HG03196 (cell line): ENCODE measurements around the gene ITM2C.

ENCODE experiments used
- ATAC-seq: cut with Tn5 transposase; IDR thresholded peaks from one replicate; pipeline ENCODE4 v1.9.1; 2021; ENCODE audit not compliant: unreplicated experiment

ITM2C gene

DNA sequence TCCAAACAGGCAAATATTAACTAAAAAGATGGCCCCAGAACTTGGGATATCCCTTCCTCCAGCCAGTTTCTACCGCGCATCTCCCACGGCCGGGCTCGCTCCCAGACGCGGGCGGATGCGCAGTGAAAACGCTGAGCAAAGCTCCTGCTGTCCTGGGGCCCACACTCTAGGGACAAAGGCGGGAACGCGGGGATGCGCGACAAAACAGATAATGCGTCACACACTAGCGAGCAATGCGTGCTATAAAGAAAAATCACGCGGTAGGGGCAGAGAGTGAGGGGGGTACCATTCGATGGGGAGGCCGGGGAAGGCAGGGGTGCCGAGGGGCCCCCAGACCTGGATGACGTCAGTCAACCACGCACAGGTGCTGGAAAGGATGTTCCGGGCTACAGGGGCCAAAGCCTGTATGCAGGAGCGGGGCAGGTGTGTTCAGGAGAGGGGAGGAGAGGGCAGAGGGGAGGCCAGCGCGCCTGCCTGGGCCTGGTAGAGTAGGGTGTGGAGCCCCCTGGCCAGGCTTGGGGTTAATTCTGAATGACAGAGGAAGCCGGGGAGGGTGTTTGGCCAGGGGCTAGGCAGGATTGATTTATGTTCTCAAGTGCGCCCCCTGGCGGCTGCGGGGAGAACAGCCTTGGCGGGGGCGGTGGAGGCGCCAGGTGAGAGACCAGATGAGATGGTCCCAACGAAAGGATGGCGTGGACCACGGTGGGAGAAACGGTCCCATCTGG lies 14.9 kb upstream of the ITM2C start:
- no peak for ATAC-seq

DNA sequence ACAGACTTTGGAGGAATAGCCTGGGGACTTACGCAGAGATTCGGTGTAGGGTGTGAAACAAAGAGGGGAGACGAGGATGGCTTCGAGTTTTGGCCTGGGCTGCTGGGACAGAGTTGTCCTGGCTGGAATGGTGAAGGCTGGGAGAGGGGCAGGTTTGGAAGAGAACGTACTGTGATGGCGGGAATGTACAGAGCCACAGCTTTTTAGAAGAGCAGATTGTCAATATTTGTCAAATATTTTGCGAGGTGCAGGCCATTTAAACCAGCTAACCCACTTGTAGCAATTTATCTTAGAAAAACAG lies 14.4 kb upstream of the ITM2C start:
- ATAC-seq, result no peak

DNA sequence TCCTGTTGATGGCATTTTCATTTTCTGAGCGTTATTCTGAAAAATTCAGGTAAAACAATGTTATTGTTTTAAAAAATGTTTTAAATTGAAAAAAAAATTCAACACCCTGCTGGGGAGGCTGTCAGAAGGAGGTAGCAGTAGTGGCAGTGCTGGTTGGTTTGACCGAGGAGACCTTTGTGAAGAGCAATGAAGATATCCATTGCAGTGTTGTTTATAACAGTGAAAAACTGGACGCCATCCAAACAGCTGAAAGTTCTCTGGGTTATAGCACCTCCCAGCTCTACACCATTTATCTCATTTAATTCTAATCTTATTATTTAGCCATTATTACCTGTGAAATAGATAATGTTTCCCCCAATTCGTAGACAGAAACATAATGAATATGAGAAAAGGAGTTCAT lies 12.6 kb upstream of the ITM2C start:
- no peak for ATAC-seq

DNA sequence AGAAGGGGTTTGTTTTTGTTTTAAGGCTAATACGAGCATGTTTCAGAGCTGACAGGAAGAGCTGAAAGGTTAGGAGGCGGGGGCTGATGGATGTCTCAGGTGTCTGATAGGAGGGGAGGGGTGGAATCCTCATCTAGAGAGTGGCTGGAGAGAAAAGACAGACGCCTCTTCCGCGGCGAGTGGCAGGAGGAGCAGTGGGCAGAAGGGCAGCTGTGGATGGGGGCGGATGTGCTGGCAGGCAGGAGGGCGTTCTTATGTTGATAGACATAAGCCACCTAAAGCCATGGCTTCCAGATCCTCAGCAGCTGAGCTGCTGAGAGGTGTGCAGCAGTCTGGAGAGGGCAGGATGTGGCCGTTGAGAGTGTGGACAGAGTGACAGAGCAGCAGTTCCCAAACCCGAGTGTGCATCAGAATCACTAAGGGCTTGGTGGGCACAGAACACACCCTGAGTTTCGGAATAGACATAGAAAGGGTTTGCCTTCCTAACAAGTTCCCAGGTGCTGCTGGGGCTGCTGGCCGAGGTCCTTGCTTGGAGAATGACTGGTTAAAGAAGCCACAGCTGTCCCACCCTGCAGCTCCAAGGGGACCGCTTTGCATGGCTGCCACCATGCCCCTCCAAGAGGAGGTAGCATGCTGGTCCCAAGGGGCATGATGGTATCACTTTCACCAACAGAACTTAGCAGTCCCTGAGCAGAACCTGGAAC lies 3.0 kb upstream of the ITM2C start:
- no peak for ATAC-seq

DNA sequence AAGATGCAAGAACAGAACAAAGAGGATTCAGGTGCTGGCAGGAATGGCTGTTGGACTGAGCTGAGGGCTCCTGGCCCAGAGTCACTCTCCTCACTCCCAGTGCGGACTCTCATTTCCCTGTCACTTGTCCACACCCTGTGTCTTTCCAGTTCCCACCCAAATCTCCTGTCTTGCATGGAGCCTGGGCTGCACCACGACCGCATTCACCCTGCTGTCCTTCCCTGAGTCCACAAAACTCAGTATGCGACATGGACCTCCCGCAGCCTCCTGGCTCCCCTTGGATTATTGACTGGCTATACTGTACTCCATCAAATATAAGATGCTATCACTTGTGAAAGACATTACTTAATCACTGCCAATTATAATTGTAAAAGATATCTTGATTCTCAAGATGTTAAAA lies 2.5 kb upstream of the ITM2C start:
- ATAC-seq, result no peak

DNA sequence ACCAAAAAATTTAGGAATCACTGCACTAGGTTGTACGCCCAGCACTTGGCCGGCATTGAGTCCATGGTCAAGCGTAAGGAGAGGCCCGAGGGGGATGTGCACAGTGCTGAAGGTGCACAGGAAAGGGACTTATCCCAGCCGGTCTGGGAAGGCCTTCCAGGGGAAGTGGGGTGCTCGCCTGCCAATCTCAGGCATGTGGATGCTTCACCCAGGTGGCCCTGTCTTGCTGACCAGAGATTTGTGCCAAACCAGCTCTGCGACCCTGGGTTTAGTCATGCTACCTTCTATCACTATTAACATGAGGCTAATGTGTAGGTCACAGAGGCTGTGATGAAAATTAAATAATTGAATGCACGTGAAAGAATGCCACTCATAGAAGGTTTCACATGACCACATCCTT lies 1.7 kb upstream of the ITM2C start:
- ATAC-seq, result no peak

DNA sequence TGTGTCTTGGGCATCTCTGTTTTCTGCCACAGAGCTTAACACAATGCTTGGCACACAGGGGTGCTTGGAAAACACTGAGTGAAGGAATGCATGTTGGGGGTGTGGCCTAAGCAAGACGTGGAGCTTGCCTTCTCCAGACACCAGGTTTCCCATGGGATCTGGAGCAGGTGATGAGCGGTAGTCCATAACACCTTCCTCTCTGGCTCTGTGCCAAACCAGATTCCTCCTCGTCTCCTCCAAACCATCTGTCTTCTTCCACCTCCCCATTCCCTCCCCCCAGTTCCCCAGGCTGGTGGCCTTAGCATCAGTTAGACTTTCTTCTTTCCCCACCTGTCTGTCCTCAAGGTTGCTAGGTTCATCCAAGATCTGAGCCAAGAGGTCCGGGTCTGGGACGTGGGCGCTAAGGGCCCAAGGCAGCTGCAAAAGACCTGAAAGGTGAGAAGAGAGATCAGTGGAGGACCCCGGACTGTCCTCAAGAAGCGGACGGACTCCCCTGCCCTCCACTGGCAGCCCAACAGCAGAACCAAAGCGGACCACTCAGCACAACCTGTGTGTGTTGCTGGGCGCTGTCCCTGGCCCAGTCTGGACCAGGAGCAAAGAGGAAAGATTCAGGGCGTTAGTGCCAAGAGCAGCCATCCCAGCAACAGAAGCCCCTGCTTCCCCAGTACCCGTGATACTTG lies 1.2 kb upstream of the ITM2C start:
- no peak for ATAC-seq

DNA sequence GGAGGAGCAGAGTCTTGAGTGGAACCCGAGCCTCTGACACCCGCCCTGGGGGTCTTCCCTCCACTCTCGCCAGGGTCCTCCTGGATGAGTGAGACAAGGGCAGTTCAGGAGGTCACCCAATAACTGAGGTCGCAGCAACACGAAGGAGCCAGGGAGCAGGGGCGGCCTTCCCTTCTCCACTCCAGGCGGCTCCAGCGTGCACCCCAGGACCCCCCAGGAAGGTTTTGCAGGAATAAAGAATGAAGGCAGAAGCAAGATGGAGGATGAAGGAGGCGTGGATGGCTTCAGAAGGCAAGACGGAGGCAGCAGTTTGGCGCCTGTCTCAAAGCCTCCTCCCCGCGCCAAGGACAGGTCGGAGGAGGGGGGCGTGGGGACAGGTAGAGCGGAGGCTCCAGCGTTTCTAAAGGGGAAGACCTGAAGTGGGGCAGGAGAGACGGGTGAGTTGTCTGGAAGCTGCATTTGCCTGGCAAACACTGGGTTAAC lies 579 bp upstream of the ITM2C start:
- no peak for ATAC-seq

DNA sequence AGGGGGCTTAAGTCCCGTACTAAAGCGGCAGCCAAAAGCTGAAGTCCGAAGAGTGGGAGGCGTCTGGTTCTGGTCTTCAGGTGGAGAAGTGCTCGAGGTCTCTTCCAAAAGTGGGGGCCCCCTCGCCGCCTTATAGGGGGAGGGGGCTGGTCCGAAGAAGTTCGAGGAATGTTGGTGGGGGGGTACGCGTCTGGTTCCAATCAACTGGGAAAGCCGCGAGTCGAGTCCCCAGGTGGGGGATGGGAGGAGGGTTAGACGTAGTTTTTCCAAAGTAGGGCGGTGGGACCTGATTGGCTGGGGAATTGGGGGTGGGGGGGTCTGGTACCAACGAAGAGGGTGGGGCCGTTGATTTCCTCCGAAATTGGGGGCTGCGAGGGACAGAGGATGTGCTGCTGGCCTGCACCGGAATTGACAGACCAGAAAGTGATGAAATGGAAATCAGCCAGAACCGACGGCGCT lies 594 bp downstream of the ITM2C start:
- ATAC-seq, result no peak

DNA sequence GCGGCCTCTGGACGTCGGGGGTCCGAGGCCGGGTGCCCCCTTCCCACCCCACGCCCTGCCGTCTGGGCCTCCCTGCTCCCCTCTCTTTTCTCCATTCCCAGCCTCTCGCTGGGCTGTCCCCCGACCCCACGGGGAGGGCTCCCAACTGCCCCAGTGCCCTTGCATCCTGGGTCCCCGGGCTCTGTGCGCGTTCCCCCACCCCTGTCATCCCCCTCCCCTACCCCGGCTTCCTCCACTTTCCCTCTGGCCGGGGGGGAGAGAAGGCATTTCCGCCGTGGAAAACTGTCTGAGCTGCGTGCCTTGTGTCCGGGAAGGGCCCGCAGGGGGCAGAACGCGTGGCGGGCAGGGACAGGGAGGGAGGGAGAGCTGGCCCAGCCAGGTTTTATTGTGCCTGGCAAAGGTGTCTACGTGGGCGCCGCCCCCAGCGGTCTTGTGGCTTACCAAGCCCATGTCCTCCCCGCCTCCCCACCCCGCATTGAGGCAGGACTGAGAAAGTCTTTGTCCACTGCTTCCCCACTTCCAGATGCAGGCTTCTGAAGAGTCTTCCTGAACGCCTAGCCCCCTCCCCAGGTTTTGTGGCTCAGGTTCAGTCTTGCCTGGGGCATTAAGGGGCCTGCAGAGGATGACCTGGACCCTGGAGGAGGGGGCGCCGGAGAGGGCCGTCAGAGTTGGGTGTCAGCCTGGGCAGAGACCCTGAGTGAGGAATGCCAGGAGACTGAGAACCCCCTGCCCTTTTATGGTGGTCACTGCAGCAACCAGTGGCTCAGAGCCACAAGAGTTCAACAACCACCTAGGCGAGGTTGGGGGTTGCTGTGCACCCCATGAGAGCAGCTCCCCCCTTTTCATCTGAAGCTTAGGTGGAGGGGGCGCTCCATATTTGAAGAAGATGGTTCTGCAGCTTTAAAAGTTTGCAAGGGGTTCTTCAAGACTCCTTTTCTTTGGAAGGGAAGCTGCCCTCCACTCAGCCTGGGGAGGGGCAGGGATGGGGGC lies 1.3 kb downstream of the ITM2C start:
- ATAC-seq, result no peak

DNA sequence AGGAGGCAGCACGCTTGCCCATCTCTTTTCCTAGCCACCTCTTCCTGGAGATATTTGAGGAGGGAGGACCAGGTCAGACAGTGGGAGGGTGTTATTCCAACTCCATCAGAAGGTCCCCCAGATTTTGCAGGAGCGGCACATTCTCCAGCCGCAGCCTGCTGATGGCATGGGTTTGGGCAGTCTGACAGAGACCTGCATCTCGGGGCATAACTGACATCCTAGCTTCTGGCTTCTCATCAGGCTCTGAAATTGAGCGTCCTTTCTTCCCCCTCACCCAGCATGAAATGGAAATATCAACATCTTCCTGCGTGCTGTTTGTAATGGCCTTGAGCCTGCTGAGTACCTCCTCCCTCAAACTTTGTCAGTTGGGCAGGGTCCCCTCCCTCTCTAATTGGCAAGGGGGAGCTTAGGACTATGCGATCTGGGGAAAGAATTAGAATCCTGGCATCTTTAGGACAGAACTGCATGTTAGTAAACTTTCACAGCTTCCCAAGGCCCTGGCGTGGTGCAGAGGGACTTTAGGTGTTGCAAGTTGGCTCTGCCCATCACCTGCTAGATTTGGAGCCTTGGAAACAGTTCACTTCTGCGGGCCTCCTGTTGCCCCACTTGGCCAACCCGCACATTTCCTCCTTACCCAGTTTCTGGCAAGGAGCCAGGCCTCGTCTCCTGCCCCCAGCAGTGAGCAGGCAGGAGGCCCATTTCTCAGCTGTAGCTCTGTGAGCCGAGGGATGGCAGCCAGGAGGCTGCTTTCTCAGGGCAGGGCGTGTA lies 2.2 kb downstream of the ITM2C start:
- ATAC-seq, result no peak

DNA sequence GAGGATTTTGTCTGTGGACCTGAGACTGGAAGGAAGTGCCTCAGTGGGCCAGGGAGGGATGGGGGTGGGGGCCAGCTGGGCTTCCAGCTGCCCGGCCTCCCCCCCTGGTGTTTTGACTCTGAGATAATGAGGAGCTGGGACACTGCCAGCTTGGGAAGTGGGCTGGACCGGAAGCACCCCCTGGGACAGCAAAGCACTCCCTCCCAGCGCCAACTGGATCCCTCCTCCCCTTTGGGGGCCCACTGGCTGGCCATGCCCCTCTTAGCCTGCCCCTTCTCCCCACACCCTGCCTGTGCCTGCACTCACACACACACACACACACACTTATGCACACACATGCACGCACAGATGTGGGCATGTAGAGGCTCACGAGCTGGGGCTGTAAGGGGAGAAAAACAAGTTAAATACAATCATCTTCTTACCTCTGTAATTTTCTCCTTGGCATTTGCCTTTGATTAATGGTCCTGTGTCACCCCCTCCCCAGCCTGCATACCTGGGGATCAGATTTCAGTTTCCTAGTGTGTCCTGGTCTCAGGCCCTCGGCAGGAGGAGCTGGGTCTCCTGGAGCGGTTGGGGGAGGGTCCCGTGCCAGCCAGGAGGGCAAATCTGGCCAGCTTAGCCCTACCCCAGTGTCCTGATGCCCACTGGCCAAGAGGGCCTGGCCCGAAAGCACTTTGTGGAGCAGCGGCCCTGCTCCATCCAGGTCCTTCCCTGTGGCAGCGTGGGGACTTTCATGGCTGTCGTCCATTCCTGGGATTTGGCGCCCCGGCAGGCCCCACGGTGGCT lies 3.6 kb downstream of the ITM2C start:
- ATAC-seq, result no peak

DNA sequence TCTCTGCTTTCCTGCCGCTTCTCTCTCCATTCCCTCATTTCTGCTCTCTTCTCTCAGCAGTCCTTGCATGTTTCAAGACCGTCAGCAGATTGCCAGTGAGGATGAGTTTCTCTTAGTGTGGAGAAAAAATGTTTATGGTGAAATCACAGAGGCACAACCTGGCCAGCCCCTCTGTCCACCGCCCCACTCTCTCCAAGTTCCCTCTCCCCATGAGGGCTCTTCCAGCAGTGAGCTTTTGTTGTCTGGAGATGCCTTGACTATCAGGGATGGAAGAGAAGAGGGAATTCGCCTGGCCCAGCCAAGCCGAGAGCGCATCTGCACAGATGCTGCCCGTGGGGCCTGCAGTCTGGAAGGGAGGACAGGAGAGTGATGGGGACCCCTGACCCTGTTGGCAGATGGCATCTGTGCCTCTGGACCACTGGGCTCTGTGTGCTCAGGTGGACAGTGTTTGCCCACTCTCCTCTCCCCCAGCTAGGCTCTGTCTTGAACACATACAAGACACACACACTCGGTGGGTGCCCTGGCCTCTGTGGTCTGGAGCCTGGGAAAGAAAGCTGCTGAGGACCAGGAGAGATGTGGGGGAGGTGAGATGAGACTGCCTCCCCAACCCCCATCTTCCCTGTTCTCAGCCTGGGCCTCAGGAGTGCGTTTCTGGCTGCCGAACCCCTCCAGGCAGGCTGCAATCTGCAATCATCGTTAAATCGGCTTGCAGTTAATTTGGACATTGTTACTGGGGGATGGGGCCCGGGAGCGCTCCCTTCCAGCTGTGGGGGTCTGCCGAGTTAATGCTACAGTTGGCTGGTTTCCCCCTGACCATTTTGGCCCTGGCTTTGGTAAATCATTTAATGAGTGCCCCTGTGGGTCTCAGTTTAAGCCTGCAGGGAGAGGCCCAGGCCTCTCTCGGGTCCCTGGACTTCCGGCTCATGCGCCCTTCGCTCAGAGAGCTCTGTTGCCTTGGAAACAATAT lies 4.5 kb downstream of the ITM2C start:
- ATAC-seq, result no peak

DNA sequence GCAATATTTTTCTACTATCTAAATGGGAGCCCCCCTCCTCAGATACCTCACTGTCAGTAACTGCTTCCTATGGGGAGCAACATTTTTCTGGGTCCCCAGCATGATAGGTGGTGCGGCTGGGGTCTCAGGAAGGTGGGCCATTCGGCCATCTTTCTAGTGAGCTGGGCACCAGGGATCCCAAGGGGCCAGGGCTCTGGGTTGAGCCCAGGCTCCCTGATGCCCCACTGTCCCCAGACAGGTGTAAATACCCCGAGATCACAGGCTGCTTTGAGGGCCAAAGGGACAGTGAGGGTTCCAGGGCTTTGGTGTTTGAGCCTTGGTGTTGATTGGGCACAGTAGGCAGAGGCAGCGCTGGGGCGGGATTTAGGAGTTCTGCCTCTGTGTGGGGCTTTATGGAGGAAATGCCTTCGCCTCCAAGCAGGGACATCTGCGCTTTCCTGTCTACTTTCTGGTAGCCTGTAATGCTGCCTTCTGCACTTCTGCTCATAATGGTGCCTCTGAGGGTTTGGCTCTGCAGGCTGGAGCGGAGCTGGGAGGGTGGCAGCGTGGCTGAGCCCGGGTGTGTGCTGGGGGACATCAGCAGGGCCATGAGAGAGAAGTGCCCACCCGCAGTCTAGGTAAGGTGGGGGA lies 5.3 kb downstream of the ITM2C start:
- no peak for ATAC-seq

DNA sequence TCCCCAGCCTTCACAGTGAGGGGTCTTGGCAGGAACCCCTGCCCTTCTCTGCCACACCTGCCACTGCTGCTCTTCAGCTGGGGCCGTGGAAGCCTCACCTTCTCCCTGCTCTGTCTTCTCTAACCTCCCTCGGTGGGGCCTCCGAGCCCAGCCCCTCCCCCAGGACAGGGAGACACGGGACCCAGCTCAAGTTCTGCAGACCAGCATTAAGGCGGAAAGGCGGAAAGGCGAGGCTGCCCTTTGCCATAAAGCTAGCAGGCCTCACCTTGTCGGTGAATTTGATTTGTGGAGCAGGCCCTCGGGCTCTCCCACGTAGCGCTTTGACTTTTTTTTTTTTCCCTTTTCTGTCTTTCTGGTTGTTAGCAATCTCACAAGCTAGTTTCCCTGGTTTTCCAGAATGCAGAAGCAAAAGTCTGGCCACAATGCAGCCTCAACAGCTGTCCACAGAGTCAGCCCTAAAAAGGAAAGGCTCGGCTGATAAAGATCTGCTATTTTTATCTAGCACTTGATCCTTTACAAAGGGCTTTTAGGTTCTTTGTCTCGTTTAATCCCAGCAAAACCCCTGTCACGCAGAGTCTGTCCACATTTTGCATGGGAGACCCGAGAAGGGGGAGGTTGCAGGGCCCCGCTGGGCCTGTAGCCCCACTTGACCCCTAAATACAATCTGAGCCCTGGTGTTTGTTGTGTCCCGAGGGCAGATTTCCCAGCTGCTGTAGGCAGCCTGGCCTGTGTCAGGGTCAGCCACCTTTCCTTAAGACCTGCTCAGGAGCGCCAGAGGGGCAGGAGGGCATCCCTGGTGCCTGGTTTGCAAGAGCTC lies 6.0 kb downstream of the ITM2C start:
- no peak for ATAC-seq

DNA sequence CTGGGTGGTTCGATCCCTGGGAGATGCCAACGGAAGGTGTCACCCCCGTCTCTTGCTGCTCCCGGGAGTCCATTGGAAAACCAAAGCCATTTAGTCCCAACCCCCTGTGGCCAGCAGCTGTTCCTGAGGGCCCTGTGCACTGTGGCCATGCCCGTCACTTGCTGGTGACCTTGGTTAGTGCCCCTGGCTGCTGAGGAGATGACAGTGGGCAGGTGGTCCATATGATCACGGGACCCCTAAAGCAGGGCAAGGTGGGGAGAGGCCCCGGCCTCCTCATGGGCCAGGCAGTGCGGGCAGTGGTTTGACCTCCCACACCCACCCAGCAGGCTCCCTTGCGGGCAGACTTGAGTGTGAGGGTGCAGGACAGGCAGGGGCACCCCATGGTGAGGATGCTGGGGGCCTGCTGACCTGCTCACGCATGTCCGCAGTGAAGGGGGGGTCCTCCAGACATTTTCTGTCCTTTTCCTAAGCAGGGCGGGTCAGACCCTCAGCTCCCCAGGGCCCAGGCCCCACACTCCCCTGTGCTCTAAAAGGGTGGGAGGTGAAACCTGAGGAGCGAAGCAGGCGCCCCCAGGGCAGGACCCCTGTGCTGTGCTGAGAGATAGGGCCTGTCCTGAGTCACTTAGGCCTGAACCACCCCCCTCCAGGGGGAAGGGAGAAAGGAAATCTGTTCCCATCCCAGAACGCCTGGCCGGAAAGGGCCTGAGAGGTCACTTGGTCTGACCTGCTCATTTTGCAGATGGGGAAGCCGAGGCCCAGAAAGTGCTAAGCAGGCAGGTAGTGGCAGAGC lies 6.8 kb downstream of the ITM2C start:
- ATAC-seq, result no peak
